ENCODE measurements around the gene MAP4K2.
"Not testable (repeated sequence)": the region's sequence is repeated elsewhere in the genome, so short reads cannot be mapped to it uniquely, and the experiment has no call there.

The MAP4K2 gene

GRCh38 chr11:64823568-64824119, 20.6 kb upstream of the MAP4K2 start:
- ChIA-PET POLR2A (no interaction called here), CTCF (interaction anchor here (0.8 to 2.0 kb wide), 3 partner anchors 11 to 24 kb away, joined by 3 to 5 read pairs (median 4); no protein-coding TSS in a partner anchor)
- no peak for TF ChIP-seq CTCF (IDR thresholded peaks at IDR 0.05; ENCODE audit: insufficient read depth, low read length, missing control alignments)
- no peak overlapping the region for H3K4me3 ChIP-seq (ENCODE audit: low read depth, low read length)
- DNase-seq (ENCODE audit: low read depth, low spot score): no peak

DNA sequence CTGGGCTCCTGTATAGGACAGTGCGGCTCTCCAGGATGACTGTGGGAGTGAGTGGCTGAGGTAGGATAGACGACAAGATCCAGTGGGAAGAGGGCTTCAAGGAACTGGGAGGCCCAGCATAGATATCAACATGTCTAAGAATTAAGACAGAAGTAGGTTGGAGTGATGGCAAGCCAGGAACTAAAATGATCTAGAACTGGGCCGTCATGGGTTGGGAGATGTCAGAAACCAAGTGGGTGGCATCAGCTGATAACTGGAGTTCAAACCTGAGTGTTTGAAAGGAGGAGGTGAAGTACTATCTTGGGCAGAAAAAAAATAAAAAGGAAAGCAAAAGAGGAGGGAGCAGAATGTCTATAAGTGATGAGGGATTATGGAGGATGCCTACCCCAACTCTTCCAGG, 14.5 kb upstream of the MAP4K2 start:
- no peak for DNase-seq (ENCODE audit: low read depth, low spot score)
- CTCF ChIA-PET: interaction anchor here (1.3 kb wide), 1 partner anchor 28 kb away, joined by 3 read pairs; no protein-coding TSS in a partner anchor
- TF ChIP-seq CTCF (IDR thresholded peaks at IDR 0.05; ENCODE audit: insufficient read depth, low read length, missing control alignments): no peak
- POLR2A ChIA-PET: no interaction called here
- no peak overlapping the region for H3K4me3 ChIP-seq (ENCODE audit: low read depth, low read length)

DNA sequence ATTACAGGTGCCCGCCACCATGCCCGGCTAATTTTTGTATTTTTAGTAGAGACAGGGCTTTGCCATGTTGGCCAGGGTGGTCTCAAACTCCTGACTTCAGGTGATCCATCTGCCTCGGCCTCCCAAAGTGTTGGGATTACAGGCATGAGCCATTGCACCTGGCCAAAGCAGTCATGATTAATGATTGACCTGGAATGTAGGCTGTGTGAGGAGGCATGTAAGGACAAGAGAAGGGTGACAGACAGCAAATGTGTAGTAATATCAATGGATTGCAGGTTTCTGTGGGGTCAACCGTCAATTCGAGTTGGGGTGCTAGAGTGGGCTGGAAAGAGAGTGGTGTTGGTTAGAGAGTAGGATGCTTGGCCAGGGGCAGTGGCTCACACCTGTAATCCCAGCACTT, 12.4 kb upstream of the MAP4K2 start:
- H3K4me3 ChIP-seq (ENCODE audit: low read depth, low read length); CTCF ChIA-PET; POLR2A ChIA-PET; DNase-seq (ENCODE audit: low read depth, low spot score): not testable (repeated sequence)

- ChIA-PET CTCF (interaction anchor here (1.0 kb wide), 1 partner anchor 198 kb away, joined by 3 read pairs; no protein-coding TSS in a partner anchor), POLR2A (no interaction called here)
- TF ChIP-seq CTCF (IDR thresholded peaks at IDR 0.05; ENCODE audit: insufficient read depth, low read length, missing control alignments): no peak
- H3K4me3 ChIP-seq (ENCODE audit: low read depth, low read length): no peak overlapping the region
- no peak for DNase-seq (ENCODE audit: low read depth, low spot score)
Measured at GRCh38 chr11:64814712-64815187, 11.7 kb upstream of the MAP4K2 start.

DNA sequence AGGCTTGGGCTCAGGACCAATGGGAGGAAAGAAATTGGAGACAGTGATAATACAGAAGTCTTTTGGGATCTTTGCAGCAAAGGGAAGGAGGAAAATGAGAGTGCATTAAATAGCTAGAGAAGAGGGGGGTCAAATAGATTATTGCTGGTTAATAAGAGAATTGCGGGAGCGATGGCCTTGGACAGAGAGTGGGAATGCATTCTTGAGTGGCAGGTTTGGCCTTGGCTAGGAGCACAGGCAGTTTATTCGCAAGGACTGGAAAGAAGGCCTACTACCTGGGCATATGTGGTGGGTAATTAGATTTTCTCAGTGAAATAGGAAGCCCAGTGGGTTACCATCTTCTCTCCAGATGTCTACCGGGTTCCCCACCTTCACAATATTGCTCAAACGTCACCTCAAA, 10.8 kb upstream of the MAP4K2 start:
- ChIA-PET CTCF (no interaction called here), POLR2A (no interaction called here)
- no peak for TF ChIP-seq CTCF (IDR thresholded peaks at IDR 0.05; ENCODE audit: insufficient read depth, low read length, missing control alignments)
- no peak overlapping the region for H3K4me3 ChIP-seq (ENCODE audit: low read depth, low read length)
- no peak for DNase-seq (ENCODE audit: low read depth, low spot score)

DNA sequence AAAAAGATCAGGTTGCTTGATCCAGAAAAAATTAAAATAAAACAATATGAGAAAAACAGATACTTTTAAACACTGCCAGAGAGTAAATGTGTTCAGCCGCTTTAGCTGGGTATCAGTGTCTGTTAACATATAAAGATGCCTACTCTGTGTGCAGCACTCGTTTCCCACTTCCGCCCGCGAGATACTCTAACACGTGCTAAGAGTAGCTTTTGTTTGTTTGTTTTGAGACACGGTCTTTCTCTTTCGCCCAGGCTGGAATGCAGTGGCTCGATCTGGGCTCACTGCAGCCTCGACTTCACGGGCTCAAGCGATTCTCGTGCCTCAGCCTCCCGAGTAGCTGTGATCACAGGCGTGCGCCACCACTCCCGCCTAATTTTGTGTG, 7.9 kb upstream of the MAP4K2 start:
- no peak for DNase-seq (ENCODE audit: low read depth, low spot score)
- POLR2A ChIA-PET: interaction anchor here (1.0 to 1.6 kb wide), 2 partner anchors 12 to 67 kb away, joined by 3 to 5 read pairs; partner anchors contain the start of gene EHD1
- TF ChIP-seq CTCF (IDR thresholded peaks at IDR 0.05; ENCODE audit: insufficient read depth, low read length, missing control alignments): no peak
- CTCF ChIA-PET: interaction anchor here (1.0 to 2.8 kb wide), 4 partner anchors 9 to 215 kb away, joined by 3 to 14 read pairs (median 3); partner anchors contain the start of gene CDC42BPG
- H3K4me3 ChIP-seq (ENCODE audit: low read depth, low read length): peak overlapping the region; percentile 83

Data from AG04449 (cell line).